DND-41 (cell line): ENCODE results near the gene STIMATE.

Experiments
- ATAC-seq: fragments of 200-7000 bp; cut with Tn5 transposase; 3 replicates; pipeline ENCODE4 v1.9.1; 2021; ENCODE audit warnings: low read depth; ENCODE audit not compliant: insufficient read depth
- DNase-seq: peaks from one replicate; pipeline ENCODE4 v3.0.0-alpha.2; 2020
- H2AFZ ChIP-seq: 2 replicates; pipeline ENCODE4 v1.6.0; 2012; ENCODE audit warnings: low read depth, low read length
- H3K27ac ChIP-seq: 2 replicates; pipeline ENCODE4 v1.5.1; 2012; ENCODE audit warnings: low read length, inconsistent platforms
- H3K27me3 ChIP-seq: fragments of 200-600 bp; sonication (generic); 2 replicates; pipeline ENCODE4 v1.6.0; 2012; ENCODE audit warnings: low read length, mild to moderate bottlenecking, inconsistent platforms; ENCODE audit not compliant: insufficient read depth, poor library complexity
- H3K36me3 ChIP-seq: 2 replicates; pipeline ENCODE4 v1.5.1; 2012; ENCODE audit warnings: low read length, inconsistent platforms; ENCODE audit not compliant: insufficient read depth
- H3K4me1 ChIP-seq: 2 replicates; pipeline ENCODE4 v1.5.1; 2012; ENCODE audit warnings: mild to moderate bottlenecking, low read length; ENCODE audit not compliant: insufficient read depth
- H3K4me2 ChIP-seq: 2 replicates; pipeline ENCODE4 v1.6.0; 2012; ENCODE audit warnings: mild to moderate bottlenecking, moderate library complexity, low read length, inconsistent platforms; ENCODE audit not compliant: insufficient read depth
- H3K4me3 ChIP-seq, 2 experiments: fragments of 200-600 bp in 1 of 2; shearing (Covaris generic) in 1 of 2; 2 replicates each; pipeline ENCODE4 v1.5.1; 2012 to 2016; ENCODE audit warnings: inconsistent platforms in 2 of 2, low read length in 2 of 2, mild to moderate bottlenecking in 2 of 2, low read depth in 1 of 2, moderate library complexity in 1 of 2
- H3K79me2 ChIP-seq: 2 replicates; pipeline ENCODE4 v1.6.0; 2012; ENCODE audit warnings: low read length, inconsistent platforms; ENCODE audit not compliant: insufficient read depth
- H3K9ac ChIP-seq: 2 replicates; pipeline ENCODE4 v1.6.0; 2012; ENCODE audit warnings: low read depth, mild to moderate bottlenecking, inconsistent platforms, low read length, moderate library complexity
- H3K9me3 ChIP-seq: 2 replicates; pipeline ENCODE4 v1.5.1; 2012; ENCODE audit warnings: low read length, moderate library complexity, mild to moderate bottlenecking, inconsistent platforms; ENCODE audit not compliant: insufficient read depth, severe bottlenecking
- H4K20me1 ChIP-seq: 2 replicates; pipeline ENCODE4 v1.6.0; 2012; ENCODE audit warnings: low read length; ENCODE audit not compliant: insufficient read depth
- CTCF ChIP-seq: IDR thresholded peaks from 2 replicates; pipeline ENCODE4 v1.5.1; 2012; ENCODE audit warnings: borderline replicate concordance, low read length, moderate library complexity, mild to moderate bottlenecking; ENCODE audit not compliant: poor library complexity, severe bottlenecking; ENCODE audit errors: extremely low read depth
- EZH2 ChIP-seq: IDR thresholded peaks from 3 replicates; pipeline ENCODE4 v1.6.1; 2012; ENCODE audit warnings: borderline replicate concordance, low read depth, mild to moderate bottlenecking, moderate library complexity, low read length, inconsistent platforms; ENCODE audit not compliant: severe bottlenecking

Gene STIMATE

DNA sequence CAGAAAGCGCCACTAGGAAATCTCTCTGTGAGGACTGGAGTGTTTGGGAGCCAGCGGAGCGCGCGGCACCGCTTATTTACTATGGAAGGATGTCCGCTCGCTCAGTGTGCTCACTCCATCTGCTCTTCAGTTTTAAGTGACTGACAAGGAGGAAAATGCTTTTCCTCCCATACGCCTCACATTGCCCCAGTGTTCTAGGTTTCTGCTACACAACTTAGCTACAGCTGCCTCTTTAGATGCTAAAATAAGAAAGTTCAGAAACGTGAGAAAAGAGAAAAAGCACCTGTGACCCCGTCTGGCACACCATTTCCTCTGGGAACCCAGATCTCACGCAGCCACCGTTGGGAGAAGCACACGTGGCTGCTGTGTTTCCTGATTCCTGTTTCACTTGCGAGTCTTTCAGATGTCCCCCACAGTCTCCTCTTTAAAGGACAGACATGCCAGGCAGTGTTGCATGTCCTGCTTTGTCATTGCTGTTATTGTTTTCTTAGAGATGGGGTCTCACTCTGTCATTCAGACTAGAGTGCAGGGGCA is 50.8 kb downstream of the STIMATE start:
- TF ChIP-seq CTCF, result no peak
- TF ChIP-seq EZH2, result no peak
- Histone ChIP-seq H2AFZ (no peak overlapping the region), H3K4me3 (no peak overlapping the region), H3K79me2 (no peaks in the 10 kb centered on the region), H3K36me3 (peaks cover 36% of the 10 kb centered on the region), H4K20me1 (no peaks in the 10 kb centered on the region), H3K27ac (no peak overlapping the region), H3K4me1 (no peaks in the 10 kb centered on the region), H3K9me3 (no peaks in the 10 kb centered on the region), H3K4me2 (no peak overlapping the region), H3K27me3 (no peaks in the 10 kb centered on the region), H3K9ac (no peak overlapping the region)
- DNase-seq (no peak), ATAC-seq (no peak)

- Histone ChIP-seq H3K9me3 (no peaks in the 10 kb centered on the region), H3K4me1 (no peaks in the 10 kb centered on the region), H3K27ac (no peak overlapping the region), H2AFZ (no peak overlapping the region), H3K4me3 (no peak overlapping the region), H3K4me2 (no peak overlapping the region), H3K9ac (no peak overlapping the region), H4K20me1 (no peaks in the 10 kb centered on the region), H3K36me3 (peaks cover 36% of the 10 kb centered on the region), H3K27me3 (no peaks in the 10 kb centered on the region), H3K79me2 (no peaks in the 10 kb centered on the region)
- DNase-seq (no peak), ATAC-seq (peak; percentile 59; the same call in 2 of the 3 replicates)
- TF ChIP-seq CTCF (peak; percentile 53), EZH2 (no peak)
These were observed 51.5 kb downstream of the STIMATE start for GRCh38 chr3:52845691-52846431.

GRCh38 chr3:52845157-52845556 is 52.2 kb downstream of the STIMATE start:
- TF ChIP-seq EZH2, result no peak
- no peak for TF ChIP-seq CTCF
- no peak for ATAC-seq
- H3K9me3 ChIP-seq, result no peaks in the 10 kb centered on the region
- H3K4me1 ChIP-seq, result no peaks in the 10 kb centered on the region
- H4K20me1 ChIP-seq, result no peaks in the 10 kb centered on the region
- no peak overlapping the region for H3K9ac ChIP-seq
- no peak overlapping the region for H3K4me3 ChIP-seq
- H3K4me2 ChIP-seq, result no peak overlapping the region
- no peaks in the 10 kb centered on the region for H3K79me2 ChIP-seq
- no peaks in the 10 kb centered on the region for H3K27me3 ChIP-seq
- no peak overlapping the region for H3K27ac ChIP-seq
- peaks cover 36% of the 10 kb centered on the region for H3K36me3 ChIP-seq
- H2AFZ ChIP-seq, result no peak overlapping the region
- DNase-seq, result no peak
